Measurements from ENCODE around the gene PARL. TPM values are rescaled to one million over a fixed set of nuclear protein-coding genes. Genes with fewer than 3 reads are reported as not detected.
A peak's percentile ranks its signal among the peaks of the same experiment; 100 is the strongest.

Gene PARL
- total and polyA plus RNA-seq, 2 of the 13 experiments (the other 11 are each of a cell fraction or from before 2014, with no cell fraction given) = 46.3 to 58.6 TPM

GRCh38 chr3:183884427-183885296, at the start of gene PARL (continued):
- TF ChIP-seq ZBTB34 (CRISPR knock-in tag; IDR thresholded peaks at IDR 0.05) (peak; percentile 78; the same call in 1 of the 2 replicates), BORCS8-MEF2B (CRISPR knock-in tag; IDR thresholded peaks at IDR 0.05) (peak; percentile 93), KDM3A (CRISPR knock-in tag; IDR thresholded peaks at IDR 0.05; ENCODE audit: low read depth) (peak; percentile 96), ZNF589 (CRISPR knock-in tag; conservative IDR thresholded peaks at IDR 0.05) (0 out of 2 replicates have a peak, but pooled peaks have one; percentile 54), ZBTB33 (CRISPR knock-in tag; IDR thresholded peaks at IDR 0.05) (peak; percentile 72), TEF (CRISPR knock-in tag; IDR thresholded peaks at IDR 0.05) (no peak; the same call in 1 of the 2 replicates), POGZ (CRISPR knock-in tag; IDR thresholded peaks at IDR 0.05) (peak; percentile 98), ZNF720 (CRISPR knock-in tag; IDR thresholded peaks at IDR 0.05) (peak; percentile 62; the same call in 1 of the 2 replicates), ZNF430 (CRISPR knock-in tag; IDR thresholded peaks at IDR 0.05) (peak; percentile 75; the same call in 1 of the 2 replicates), ZBTB8A (CRISPR knock-in tag; IDR thresholded peaks at IDR 0.05; ENCODE audit: borderline replicate concordance, low read depth) (no peak), HOXD1 (CRISPR knock-in tag; IDR thresholded peaks at IDR 0.05) (peak; percentile 40; the same call in 1 of the 2 replicates), BHLHE40 (IDR thresholded peaks at IDR 0.05; ENCODE audit: low read length) (peak; percentile 56; the same call in 1 of the 2 replicates), ZNF543 (CRISPR knock-in tag; IDR thresholded peaks at IDR 0.05) (peak; percentile 80; the same call in 1 of the 2 replicates), MXD1 (CRISPR knock-in tag; IDR thresholded peaks at IDR 0.05) (peak; percentile 84; the same call in 1 of the 2 replicates), HNRNPK (IDR thresholded peaks at IDR 0.05; ENCODE audit: low read depth, low read length, poor library complexity, severe bottlenecking) (peak; percentile 93), RBFOX2 (IDR thresholded peaks at IDR 0.05; ENCODE audit: low read depth, low read length) (peak; percentile 98), SMARCC2 (IDR thresholded peaks at IDR 0.05) (no peak), ZNF879 (CRISPR knock-in tag; IDR thresholded peaks at IDR 0.05) (peak; percentile 94; the same call in 1 of the 2 replicates), ARHGAP35 (CRISPR knock-in tag; IDR thresholded peaks at IDR 0.05; ENCODE audit: borderline replicate concordance) (peak; percentile 85; the same call in 1 of the 2 replicates), ZNF275 (CRISPR knock-in tag; IDR thresholded peaks at IDR 0.05; ENCODE audit: borderline replicate concordance) (peak; percentile 32; the same call in 1 of the 2 replicates), ETV5 (CRISPR knock-in tag; IDR thresholded peaks at IDR 0.05; ENCODE audit: borderline replicate concordance) (peak; percentile 78)
- TF ChIP-seq, protein P1, sequence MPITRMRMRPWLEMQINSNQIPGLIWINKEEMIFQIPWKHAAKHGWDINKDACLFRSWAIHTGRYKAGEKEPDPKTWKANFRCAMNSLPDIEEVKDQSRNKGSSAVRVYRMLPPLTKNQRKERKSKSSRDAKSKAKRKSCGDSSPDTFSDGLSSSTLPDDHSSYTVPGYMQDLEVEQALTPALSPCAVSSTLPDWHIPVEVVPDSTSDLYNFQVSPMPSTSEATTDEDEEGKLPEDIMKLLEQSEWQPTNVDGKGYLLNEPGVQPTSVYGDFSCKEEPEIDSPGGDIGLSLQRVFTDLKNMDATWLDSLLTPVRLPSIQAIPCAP (CRISPR knock-in tag; IDR thresholded peaks at IDR 0.05; ENCODE audit: low read depth) = no peak

Measured in HepG2 (cell line).